ENCODE data around the gene NFS1.

The NFS1 gene

DNA sequence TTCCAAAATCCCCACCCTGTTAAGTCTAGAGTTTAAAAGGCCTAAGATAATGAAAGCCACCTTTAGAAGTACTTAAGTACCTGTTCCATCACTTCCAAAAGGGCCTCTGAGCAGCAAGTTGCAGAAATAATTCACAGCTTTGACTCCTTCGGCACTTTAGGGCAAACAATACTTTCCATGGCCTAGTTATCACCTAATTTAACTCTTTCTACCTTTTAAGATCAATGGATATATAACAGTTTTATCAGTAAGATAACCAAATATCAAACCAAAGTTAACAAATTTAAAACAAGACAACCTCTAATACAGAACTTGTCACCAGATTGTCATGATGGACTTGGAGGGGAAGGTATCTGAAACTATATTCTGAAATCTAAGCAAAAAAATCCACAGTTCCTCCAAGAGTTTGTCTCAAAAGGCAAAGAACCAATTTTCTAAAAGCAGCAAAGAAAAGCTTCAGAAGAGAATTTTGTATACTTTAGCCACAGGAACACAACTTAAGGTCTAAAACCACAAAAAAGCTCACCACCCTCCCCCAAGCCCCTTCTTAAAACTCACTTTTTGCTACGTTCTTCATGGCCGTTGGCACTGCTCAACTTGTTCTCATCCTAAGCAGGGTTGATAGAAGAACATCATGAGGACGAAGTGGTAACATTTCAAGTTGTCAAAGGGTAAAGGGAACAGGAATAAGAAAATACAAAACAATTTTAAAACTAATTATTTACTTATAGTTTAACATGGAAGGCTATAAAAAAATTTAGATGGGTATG is 39.4 kb upstream of the NFS1 start:
- no peak for DNase-seq (ENCODE audit: low read depth)
- TF ChIP-seq, protein P1, sequence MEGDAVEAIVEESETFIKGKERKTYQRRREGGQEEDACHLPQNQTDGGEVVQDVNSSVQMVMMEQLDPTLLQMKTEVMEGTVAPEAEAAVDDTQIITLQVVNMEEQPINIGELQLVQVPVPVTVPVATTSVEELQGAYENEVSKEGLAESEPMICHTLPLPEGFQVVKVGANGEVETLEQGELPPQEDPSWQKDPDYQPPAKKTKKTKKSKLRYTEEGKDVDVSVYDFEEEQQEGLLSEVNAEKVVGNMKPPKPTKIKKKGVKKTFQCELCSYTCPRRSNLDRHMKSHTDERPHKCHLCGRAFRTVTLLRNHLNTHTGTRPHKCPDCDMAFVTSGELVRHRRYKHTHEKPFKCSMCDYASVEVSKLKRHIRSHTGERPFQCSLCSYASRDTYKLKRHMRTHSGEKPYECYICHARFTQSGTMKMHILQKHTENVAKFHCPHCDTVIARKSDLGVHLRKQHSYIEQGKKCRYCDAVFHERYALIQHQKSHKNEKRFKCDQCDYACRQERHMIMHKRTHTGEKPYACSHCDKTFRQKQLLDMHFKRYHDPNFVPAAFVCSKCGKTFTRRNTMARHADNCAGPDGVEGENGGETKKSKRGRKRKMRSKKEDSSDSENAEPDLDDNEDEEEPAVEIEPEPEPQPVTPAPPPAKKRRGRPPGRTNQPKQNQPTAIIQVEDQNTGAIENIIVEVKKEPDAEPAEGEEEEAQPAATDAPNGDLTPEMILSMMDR (IDR thresholded peaks at IDR 0.05; ENCODE audit: low read depth, low read length, missing control alignments) = no peak
- peak overlapping the region; percentile 11; the same call in 1 of the 2 replicates for H3K4me3 ChIP-seq (ENCODE audit: low read depth, low read length)

DNA sequence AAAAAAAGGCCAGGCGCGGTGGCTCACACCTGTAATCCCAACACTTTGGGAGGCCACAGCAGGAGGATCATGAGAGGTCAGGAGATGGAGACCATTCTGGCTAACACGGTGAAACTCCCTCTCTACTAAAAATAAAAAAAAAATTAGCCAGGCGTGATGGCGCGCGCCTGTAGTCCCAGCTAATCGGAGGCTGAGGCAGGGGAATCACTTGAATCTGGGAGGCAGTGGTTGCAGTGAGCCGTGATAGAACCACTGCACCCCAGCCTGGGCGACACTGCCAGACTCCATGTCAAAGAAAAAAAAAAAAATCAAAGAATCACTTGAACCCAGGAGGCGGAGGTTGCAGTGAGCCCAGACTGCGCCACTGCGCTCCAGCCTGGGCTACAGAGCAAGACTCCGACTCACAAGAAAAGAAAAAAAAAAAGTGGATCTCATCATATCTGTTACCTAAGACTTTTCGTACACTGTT is 38.7 kb upstream of the NFS1 start:
- no peak overlapping the region for H3K4me3 ChIP-seq (ENCODE audit: low read depth, low read length)
- TF ChIP-seq, protein P1 (IDR thresholded peaks at IDR 0.05; ENCODE audit: low read depth, low read length, missing control alignments) = no peak
- DNase-seq (ENCODE audit: low read depth) = no peak

DNA sequence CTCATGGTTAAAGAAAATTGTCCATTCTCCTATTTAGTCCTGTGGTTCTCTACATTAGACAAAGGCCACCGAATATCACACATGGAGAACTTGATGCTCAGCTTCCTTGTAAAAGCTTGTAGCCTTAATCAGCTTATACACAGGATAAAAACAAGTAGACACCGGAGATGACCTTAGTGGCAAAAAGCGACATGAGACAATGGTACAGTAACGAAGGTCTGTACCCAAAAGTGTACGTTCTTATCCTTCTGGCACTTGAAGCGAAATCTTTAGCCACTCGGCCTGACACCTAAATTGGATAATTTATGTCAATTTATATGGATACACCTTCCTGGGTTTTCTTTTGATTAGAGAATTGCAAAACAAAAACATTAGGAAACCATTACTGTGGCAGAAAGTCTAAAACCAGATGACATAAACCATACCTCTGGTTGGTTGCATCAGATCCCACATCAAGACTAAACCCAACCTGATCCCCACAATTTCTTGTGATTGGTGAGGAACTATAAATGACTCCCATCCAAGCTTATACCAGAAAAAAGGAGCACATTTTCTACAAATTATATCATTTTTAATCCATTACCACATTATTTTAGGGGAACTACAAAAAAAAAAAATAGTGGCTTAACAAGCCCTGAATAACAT is 36.8 kb upstream of the NFS1 start:
- H3K4me3 ChIP-seq (ENCODE audit: low read depth, low read length) = no peak overlapping the region
- TF ChIP-seq, protein P1 (IDR thresholded peaks at IDR 0.05; ENCODE audit: low read depth, low read length, missing control alignments) = no peak
- no peak for DNase-seq (ENCODE audit: low read depth)

DNA sequence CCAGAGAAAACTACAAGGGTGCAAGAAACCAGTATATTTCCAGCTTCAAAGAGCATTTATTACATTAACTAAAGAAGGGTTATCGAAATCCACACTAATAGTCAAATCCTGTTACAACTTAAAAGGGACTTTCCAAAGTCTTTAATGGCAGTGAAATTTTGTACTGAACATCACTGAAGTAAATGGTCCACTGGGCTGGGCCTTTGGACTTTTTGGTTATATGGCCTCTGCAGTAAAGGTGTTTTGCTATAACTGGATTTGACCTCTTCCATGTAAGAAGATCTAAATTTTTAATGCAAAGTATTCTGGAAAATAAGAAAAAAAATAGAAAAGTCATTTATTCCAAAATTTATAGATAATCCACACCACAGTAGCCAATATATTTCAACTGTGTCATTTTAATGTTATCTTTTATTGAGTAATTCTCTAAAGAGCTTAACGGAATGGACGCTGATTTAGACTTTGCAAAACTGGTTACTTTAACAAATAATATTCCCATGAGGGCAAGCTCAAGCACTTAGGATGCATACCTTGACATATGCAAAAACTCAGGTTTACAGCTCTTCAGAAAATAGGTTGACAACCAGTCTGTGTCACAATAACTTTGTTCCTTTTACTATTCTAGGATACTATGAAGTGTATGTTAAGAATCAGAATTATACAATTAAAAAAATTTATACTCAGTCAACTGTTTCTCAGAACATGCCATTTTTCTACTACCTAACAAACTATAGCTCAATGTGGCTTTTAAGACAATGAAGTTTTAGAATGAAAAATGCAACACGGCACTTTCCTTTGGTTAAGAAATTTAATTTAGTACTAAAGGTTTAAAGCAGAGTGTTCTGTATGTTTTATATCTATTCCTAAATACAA is 35.9 kb upstream of the NFS1 start:
- DNase-seq (ENCODE audit: low read depth) = no peak
- H3K4me3 ChIP-seq (ENCODE audit: low read depth, low read length) = no peak overlapping the region
- TF ChIP-seq, protein P1 (IDR thresholded peaks at IDR 0.05; ENCODE audit: low read depth, low read length, missing control alignments) = no peak

DNA sequence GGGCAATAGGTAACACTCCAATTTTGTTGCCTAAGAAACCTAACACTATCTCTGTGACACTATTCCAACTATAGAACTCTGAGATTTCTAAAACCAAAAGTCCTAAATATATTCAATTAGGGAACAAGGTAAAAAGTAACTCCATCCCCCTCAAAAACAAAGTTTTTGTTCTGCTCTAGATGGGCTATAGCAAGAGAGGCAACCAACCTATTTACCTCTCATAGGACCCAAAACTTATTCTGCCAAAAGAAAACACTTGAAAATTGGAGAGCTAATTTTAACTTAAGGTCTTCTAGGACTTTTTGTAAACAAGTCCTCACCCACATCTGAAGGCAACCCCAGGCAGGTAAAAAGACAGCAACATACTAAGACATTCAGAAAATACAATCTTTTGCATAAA is 35.2 kb upstream of the NFS1 start:
- H3K4me3 ChIP-seq (ENCODE audit: low read depth, low read length) = no peak overlapping the region
- DNase-seq (ENCODE audit: low read depth) = no peak
- TF ChIP-seq, protein P1 (IDR thresholded peaks at IDR 0.05; ENCODE audit: low read depth, low read length, missing control alignments) = no peak

DNA sequence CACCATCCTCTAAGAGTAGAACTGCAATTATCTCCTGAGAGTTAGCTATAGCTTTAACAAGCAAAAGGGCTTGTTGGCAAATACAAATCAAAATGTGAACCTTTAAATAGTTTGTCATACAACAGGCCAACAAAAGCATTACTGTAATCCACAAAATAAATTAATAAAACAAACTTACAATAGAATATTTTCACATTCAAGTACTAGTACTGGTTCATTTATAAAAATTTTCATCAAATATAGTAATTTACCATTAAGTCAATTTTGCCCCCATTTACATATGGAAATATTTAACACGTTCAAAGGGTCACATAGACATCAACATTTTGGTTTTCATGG is 33.5 kb upstream of the NFS1 start:
- DNase-seq (ENCODE audit: low read depth) = no peak
- TF ChIP-seq, protein P1 (IDR thresholded peaks at IDR 0.05; ENCODE audit: low read depth, low read length, missing control alignments) = no peak
- no peak overlapping the region for H3K4me3 ChIP-seq (ENCODE audit: low read depth, low read length)
